ENCODE data around the gene FNIP2.
"Not testable (repeated sequence)": the region's sequence is repeated elsewhere in the genome, so short reads cannot be mapped to it uniquely, and the experiment has no call there.

DNA sequence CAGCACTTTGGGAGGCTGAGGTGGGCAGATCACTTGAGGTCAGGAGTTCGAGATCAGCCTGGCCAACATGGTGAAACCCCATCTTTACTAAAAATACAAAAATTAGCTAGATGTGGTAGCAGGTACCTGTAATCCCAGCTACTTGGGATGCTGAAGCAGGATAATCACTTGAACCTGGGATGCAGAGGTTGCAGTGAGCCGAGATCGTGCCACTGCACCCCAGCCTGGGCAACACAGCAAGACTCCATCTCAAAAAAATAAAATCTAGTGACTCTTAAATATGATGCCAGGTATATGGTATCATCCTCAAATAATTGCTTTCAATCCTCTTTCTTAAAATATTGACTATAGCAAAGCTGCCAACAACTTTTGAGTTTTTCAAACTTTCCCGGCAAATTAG, 40.4 kb downstream of the FNIP2 start:
- TF ChIP-seq, protein P1, sequence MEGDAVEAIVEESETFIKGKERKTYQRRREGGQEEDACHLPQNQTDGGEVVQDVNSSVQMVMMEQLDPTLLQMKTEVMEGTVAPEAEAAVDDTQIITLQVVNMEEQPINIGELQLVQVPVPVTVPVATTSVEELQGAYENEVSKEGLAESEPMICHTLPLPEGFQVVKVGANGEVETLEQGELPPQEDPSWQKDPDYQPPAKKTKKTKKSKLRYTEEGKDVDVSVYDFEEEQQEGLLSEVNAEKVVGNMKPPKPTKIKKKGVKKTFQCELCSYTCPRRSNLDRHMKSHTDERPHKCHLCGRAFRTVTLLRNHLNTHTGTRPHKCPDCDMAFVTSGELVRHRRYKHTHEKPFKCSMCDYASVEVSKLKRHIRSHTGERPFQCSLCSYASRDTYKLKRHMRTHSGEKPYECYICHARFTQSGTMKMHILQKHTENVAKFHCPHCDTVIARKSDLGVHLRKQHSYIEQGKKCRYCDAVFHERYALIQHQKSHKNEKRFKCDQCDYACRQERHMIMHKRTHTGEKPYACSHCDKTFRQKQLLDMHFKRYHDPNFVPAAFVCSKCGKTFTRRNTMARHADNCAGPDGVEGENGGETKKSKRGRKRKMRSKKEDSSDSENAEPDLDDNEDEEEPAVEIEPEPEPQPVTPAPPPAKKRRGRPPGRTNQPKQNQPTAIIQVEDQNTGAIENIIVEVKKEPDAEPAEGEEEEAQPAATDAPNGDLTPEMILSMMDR (IDR thresholded peaks at IDR 0.05): not testable (repeated sequence)
- TF ChIP-seq POLR2A (IDR thresholded peaks at IDR 0.05): not testable (repeated sequence)

All from heart left ventricle (tissue), 13 donors.